Measurements from ENCODE around the gene CLEC12A.

GRCh38 chr12:10001171-10001776 is 30.1 kb downstream of the CLEC12A start:
- TF ChIP-seq, protein P1, sequence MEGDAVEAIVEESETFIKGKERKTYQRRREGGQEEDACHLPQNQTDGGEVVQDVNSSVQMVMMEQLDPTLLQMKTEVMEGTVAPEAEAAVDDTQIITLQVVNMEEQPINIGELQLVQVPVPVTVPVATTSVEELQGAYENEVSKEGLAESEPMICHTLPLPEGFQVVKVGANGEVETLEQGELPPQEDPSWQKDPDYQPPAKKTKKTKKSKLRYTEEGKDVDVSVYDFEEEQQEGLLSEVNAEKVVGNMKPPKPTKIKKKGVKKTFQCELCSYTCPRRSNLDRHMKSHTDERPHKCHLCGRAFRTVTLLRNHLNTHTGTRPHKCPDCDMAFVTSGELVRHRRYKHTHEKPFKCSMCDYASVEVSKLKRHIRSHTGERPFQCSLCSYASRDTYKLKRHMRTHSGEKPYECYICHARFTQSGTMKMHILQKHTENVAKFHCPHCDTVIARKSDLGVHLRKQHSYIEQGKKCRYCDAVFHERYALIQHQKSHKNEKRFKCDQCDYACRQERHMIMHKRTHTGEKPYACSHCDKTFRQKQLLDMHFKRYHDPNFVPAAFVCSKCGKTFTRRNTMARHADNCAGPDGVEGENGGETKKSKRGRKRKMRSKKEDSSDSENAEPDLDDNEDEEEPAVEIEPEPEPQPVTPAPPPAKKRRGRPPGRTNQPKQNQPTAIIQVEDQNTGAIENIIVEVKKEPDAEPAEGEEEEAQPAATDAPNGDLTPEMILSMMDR (IDR thresholded peaks at IDR 0.05), result no peak
- no peak for TF ChIP-seq POLR2A (IDR thresholded peaks at IDR 0.05)
